GM23248 (cell line): ENCODE data around the gene SIAE. TPM values are rescaled to one million over a fixed set of nuclear protein-coding genes. Genes with fewer than 3 reads are reported as not detected.

Source experiments
- DNase-seq: peaks from one replicate; pipeline ENCODE4 v3.0.0-alpha.2; 2015
- H2AFZ ChIP-seq: fragments of 200-600 bp; sonication (generic); 2 replicates; pipeline ENCODE4 v1.6.1; 2016; ENCODE audit warnings: antibody characterized with exemption
- H3F3A ChIP-seq: fragments of 200-600 bp; sonication (generic); 2 replicates; pipeline ENCODE4 v1.6.1; 2016; ENCODE audit warnings: mild to moderate bottlenecking, antibody characterized with exemption, mixed run types; ENCODE audit not compliant: insufficient read depth
- H3K27ac ChIP-seq: fragments of 200-600 bp; sonication (generic); 2 replicates; pipeline ENCODE4 v1.5.1; 2016; ENCODE audit warnings: mild to moderate bottlenecking
- H3K27me3 ChIP-seq: fragments of 200-600 bp; sonication (generic); replicated peaks from 2 replicates; pipeline ENCODE4 v1.6.1; 2016; ENCODE audit warnings: mild to moderate bottlenecking; ENCODE audit not compliant: insufficient read depth
- H3K36me3 ChIP-seq: fragments of 200-600 bp; sonication (generic); 2 replicates; pipeline ENCODE4 v1.6.1; 2016; ENCODE audit warnings: low read depth, mild to moderate bottlenecking
- H3K4me1 ChIP-seq: fragments of 200-600 bp; sonication (generic); 2 replicates; pipeline ENCODE4 v1.6.1; 2016; ENCODE audit warnings: mild to moderate bottlenecking; ENCODE audit not compliant: insufficient read depth
- H3K4me2 ChIP-seq: fragments of 200-600 bp; sonication (generic); one replicate; pipeline ENCODE4 v1.6.1; 2016; ENCODE audit warnings: mild to moderate bottlenecking; ENCODE audit not compliant: unreplicated experiment
- H3K4me3 ChIP-seq: fragments of 200-600 bp; sonication (generic); 2 replicates; pipeline ENCODE4 v1.5.1; 2016; ENCODE audit warnings: mild to moderate bottlenecking
- H3K79me2 ChIP-seq: fragments of 200-600 bp; sonication (generic); 2 replicates; pipeline ENCODE4 v1.6.1; 2016; ENCODE audit warnings: mild to moderate bottlenecking; ENCODE audit not compliant: insufficient read depth
- H3K9ac ChIP-seq: fragments of 200-600 bp; sonication (generic); 2 replicates; pipeline ENCODE4 v1.6.1; 2016; ENCODE audit warnings: mild to moderate bottlenecking
- H3K9me2 ChIP-seq: fragments of 200-600 bp; sonication (generic); 2 replicates; pipeline ENCODE4 v1.6.1; 2016; ENCODE audit warnings: mixed run types, mild to moderate bottlenecking, moderate library complexity; ENCODE audit not compliant: insufficient read depth
- H3K9me3 ChIP-seq: fragments of 200-600 bp; sonication (generic); one replicate; pipeline ENCODE4 v1.6.1; 2017; ENCODE audit warnings: low read depth
- H4K20me1 ChIP-seq: fragments of 200-600 bp; sonication (generic); 2 replicates; pipeline ENCODE4 v1.6.0; 2016; ENCODE audit not compliant: insufficient read depth
- EZH2 ChIP-seq: fragments of 200-600 bp; sonication (generic); IDR thresholded peaks from 2 replicates; pipeline ENCODE4 v1.6.1; 2018; ENCODE audit warnings: antibody characterized with exemption, mild to moderate bottlenecking; ENCODE audit not compliant: insufficient read depth, poor library complexity, severe bottlenecking
- EZH2phosphoT487 ChIP-seq: fragments of 200-600 bp; sonication (generic); IDR thresholded peaks from 2 replicates; pipeline ENCODE4 v1.6.1; 2018; ENCODE audit warnings: antibody characterized with exemption, moderate library complexity, mild to moderate bottlenecking, low read depth; ENCODE audit not compliant: insufficient read depth
- WGBS, 2 experiments: methylation state at CpG; one replicate each; pipeline ENCODE4 v1.1.6; 2015 to 2017; ENCODE audit warnings: low lambda C conversion rate in 2 of 2, low coverage in 1 of 2; ENCODE audit errors: missing lambda C conversion rate in 2 of 2; 5-methylcytosine and 5-hydroxymethylcytosine counted together
- in situ Hi-C: fragments of 300-500 bp; cut with MboI; formaldehyde crosslinking; loops from 2 replicates; pipeline ENCODE4 v1.15.0; 2020
- polyA plus RNA-seq: library from polyadenylated mRNA; unstranded; fragments of >200 nt; fragmentation: Nextera tagmentation; extraction: Ambion mirVana; gene quantifications from 2 replicates; pipeline ENCODE4 v1.2.1, GENCODE V29; 2016
- total RNA-seq: library from RNA; depleted of rRNA; stranded (reverse); fragments of >200 nt; shearing (Covaris generic); gene quantifications from 2 replicates; pipeline ENCODE4 v1.2.3, GENCODE V29; 2014

Gene SIAE
- total and polyA plus RNA-seq, 2 experiments from 2014 or later: 7.2 to 19.5 TPM

GRCh38 chr11:124633355-124633754 is 40.2 kb downstream of the SIAE start:
- Histone ChIP-seq H2AFZ (no peak overlapping the region), H3K4me1 (no peaks in the 10 kb centered on the region), H4K20me1 (no peaks in the 10 kb centered on the region), H3K9me2 (no peaks in the 10 kb centered on the region), H3F3A (no peaks in the 10 kb centered on the region), H3K4me2 (no peak overlapping the region), H3K27ac (no peak overlapping the region), H3K79me2 (peaks cover 4% of the 10 kb centered on the region; the same call in 1 of the 2 replicates), H3K9me3 (no peaks in the 10 kb centered on the region), H3K4me3 (no peak overlapping the region), H3K9ac (no peak overlapping the region), H3K27me3 (no peaks in the 10 kb centered on the region), H3K36me3 (peaks cover 65% of the 10 kb centered on the region)
- 37 to 60% methylated on average over 1 of the region's 1 CpG for WGBS, 2 experiments
- peak; percentile 31 for DNase-seq
- TF ChIP-seq EZH2phosphoT487 (no peak), EZH2 (no peak)
- in situ Hi-C loops: no loop called here

- Histone ChIP-seq H3K9me2 (no peaks in the 10 kb centered on the region), H3K4me1 (peaks cover 1% of the 10 kb centered on the region), H4K20me1 (no peaks in the 10 kb centered on the region), H3K27me3 (no peaks in the 10 kb centered on the region), H3K4me3 (no peak overlapping the region), H3K27ac (no peak overlapping the region), H3K9me3 (no peaks in the 10 kb centered on the region), H2AFZ (no peak overlapping the region), H3K36me3 (peaks cover 81% of the 10 kb centered on the region), H3F3A (no peaks in the 10 kb centered on the region), H3K79me2 (peaks cover 31% of the 10 kb centered on the region), H3K4me2 (no peak overlapping the region), H3K9ac (no peak overlapping the region)
- 97 to 98% methylated on average over 4 of the region's 4 CpGs for whole genome bisulfite sequencing, 2 experiments
- no peak for DNase-seq
- TF ChIP-seq EZH2phosphoT487 (no peak), EZH2 (no peak)
- in situ Hi-C loops: no loop called here
These were observed 43.6 kb downstream of the SIAE start for GRCh38 chr11:124629961-124630360.

- peaks cover 49% of the 10 kb centered on the region for H3K79me2 ChIP-seq
- H3K9me3 ChIP-seq: no peaks in the 10 kb centered on the region
- no peak overlapping the region for H3K9ac ChIP-seq
- no peak overlapping the region for H3K4me2 ChIP-seq
- H3K27me3 ChIP-seq: no peaks in the 10 kb centered on the region
- DNase-seq: no peak
- H3F3A ChIP-seq: peaks cover 13% of the 10 kb centered on the region
- H4K20me1 ChIP-seq: no peaks in the 10 kb centered on the region
- 97% methylated on average over 5 of the region's 5 CpGs for WGBS, 2 experiments
- no peak overlapping the region for H3K27ac ChIP-seq
- in situ Hi-C loops: no loop called here
- H3K36me3 ChIP-seq: peaks cover 60% of the 10 kb centered on the region
- no peaks in the 10 kb centered on the region for H3K9me2 ChIP-seq
- no peak overlapping the region for H2AFZ ChIP-seq
- peaks cover 13% of the 10 kb centered on the region for H3K4me1 ChIP-seq
- no peak overlapping the region for H3K4me3 ChIP-seq
- TF ChIP-seq EZH2phosphoT487 (no peak), EZH2 (no peak)
These were observed 46.0 kb downstream of the SIAE start for GRCh38 chr11:124627546-124627945.

GRCh38 chr11:124625504-124626168 is 47.9 kb downstream of the SIAE start:
- no peaks in the 10 kb centered on the region for H4K20me1 ChIP-seq
- H3K9me3 ChIP-seq: no peaks in the 10 kb centered on the region
- 96% methylated on average over 3 of the region's 3 CpGs for WGBS, 2 experiments
- peaks cover 22% of the 10 kb centered on the region for H3F3A ChIP-seq
- H3K9me2 ChIP-seq: no peaks in the 10 kb centered on the region
- in situ Hi-C loops: no loop called here
- peaks cover 13% of the 10 kb centered on the region for H3K4me1 ChIP-seq
- no peak for DNase-seq
- H3K4me3 ChIP-seq: no peak overlapping the region
- peaks cover 43% of the 10 kb centered on the region for H3K36me3 ChIP-seq
- no peak overlapping the region for H3K27ac ChIP-seq
- no peak overlapping the region for H3K9ac ChIP-seq
- no peak overlapping the region for H3K4me2 ChIP-seq
- TF ChIP-seq EZH2phosphoT487 (no peak), EZH2 (no peak)
- peaks cover 49% of the 10 kb centered on the region for H3K79me2 ChIP-seq
- no peak overlapping the region for H2AFZ ChIP-seq
- H3K27me3 ChIP-seq: no peaks in the 10 kb centered on the region
